T1000 (cell line): ENCODE data around the gene EYA2.
"Not testable (repeated sequence)": the region's sequence is repeated elsewhere in the genome, so short reads cannot be mapped to it uniquely, and the experiment has no call there.

Source experiments
- DNase-seq: peaks from one replicate; lab custom pipeline; 2025; ENCODE audit warnings: mixed read lengths; lab: John Stamatoyannopoulos, UW

Gene EYA2

GRCh38 chr20:46894579-46894958 lies at the start of gene EYA2:
Gene EYA2, plus strand, starts transcription at chr20:46894843. Its CDS starts 95,168 bp downstream, at chr20:46990011.
- DNase-seq = no peak

- no peak for DNase-seq
These were observed 49.7 kb upstream of the EYA2 start for GRCh38 chr20:46844965-46845364.

GRCh38 chr20:46849269-46849668 lies 45.4 kb upstream of the EYA2 start:
- DNase-seq = no peak

GRCh38 chr20:46849751-46850150 lies 44.9 kb upstream of the EYA2 start:
- no peak for DNase-seq

- no peak for DNase-seq
These were observed 44.2 kb upstream of the EYA2 start for GRCh38 chr20:46850416-46850815.

GRCh38 chr20:46850896-46851295 lies 43.7 kb upstream of the EYA2 start:
- no peak for DNase-seq

GRCh38 chr20:46851746-46852145 lies 42.9 kb upstream of the EYA2 start:
- no peak for DNase-seq

- no peak for DNase-seq
These were observed 42.3 kb upstream of the EYA2 start for GRCh38 chr20:46852313-46852712.

GRCh38 chr20:46853926-46854325 lies 40.7 kb upstream of the EYA2 start:
- no peak for DNase-seq

GRCh38 chr20:46857061-46857831 lies 37.4 kb upstream of the EYA2 start:
- DNase-seq = no peak

- DNase-seq = no peak
These were observed 28.8 kb upstream of the EYA2 start for GRCh38 chr20:46865824-46866223.

GRCh38 chr20:46870041-46870440 lies 24.6 kb upstream of the EYA2 start:
- no peak for DNase-seq

GRCh38 chr20:46872328-46873211 lies 22.1 kb upstream of the EYA2 start:
- no peak for DNase-seq

- no peak for DNase-seq
These were observed 19.6 kb upstream of the EYA2 start for GRCh38 chr20:46875059-46875458.

GRCh38 chr20:46879386-46879785 lies 15.3 kb upstream of the EYA2 start:
- no peak for DNase-seq

GRCh38 chr20:46879963-46880362 lies 14.7 kb upstream of the EYA2 start:
- not testable (repeated sequence) for DNase-seq

GRCh38 chr20:46883892-46884291 lies 10.8 kb upstream of the EYA2 start:
- no peak for DNase-seq

GRCh38 chr20:46890682-46891081 lies 4.0 kb upstream of the EYA2 start:
- no peak for DNase-seq

- no peak for DNase-seq
These were observed 1.6 kb upstream of the EYA2 start for GRCh38 chr20:46893051-46893450.

GRCh38 chr20:46893877-46894578 lies 615 bp upstream of the EYA2 start:
- no peak for DNase-seq

GRCh38 chr20:46894971-46895905 lies 595 bp downstream of the EYA2 start:
- no peak for DNase-seq

- DNase-seq = no peak
These were observed 1.2 kb downstream of the EYA2 start for GRCh38 chr20:46895906-46896242.
